ENCODE results near the gene ZSCAN10. TPM values are rescaled to one million over a fixed set of nuclear protein-coding genes. Genes with fewer than 3 reads are reported as not detected.

The ZSCAN10 gene
- total and polyA plus RNA-seq, 2 donors (not counting 1 experiment from before 2014, with no cell fraction given): 0.02 TPM; not detected in 1

DNA sequence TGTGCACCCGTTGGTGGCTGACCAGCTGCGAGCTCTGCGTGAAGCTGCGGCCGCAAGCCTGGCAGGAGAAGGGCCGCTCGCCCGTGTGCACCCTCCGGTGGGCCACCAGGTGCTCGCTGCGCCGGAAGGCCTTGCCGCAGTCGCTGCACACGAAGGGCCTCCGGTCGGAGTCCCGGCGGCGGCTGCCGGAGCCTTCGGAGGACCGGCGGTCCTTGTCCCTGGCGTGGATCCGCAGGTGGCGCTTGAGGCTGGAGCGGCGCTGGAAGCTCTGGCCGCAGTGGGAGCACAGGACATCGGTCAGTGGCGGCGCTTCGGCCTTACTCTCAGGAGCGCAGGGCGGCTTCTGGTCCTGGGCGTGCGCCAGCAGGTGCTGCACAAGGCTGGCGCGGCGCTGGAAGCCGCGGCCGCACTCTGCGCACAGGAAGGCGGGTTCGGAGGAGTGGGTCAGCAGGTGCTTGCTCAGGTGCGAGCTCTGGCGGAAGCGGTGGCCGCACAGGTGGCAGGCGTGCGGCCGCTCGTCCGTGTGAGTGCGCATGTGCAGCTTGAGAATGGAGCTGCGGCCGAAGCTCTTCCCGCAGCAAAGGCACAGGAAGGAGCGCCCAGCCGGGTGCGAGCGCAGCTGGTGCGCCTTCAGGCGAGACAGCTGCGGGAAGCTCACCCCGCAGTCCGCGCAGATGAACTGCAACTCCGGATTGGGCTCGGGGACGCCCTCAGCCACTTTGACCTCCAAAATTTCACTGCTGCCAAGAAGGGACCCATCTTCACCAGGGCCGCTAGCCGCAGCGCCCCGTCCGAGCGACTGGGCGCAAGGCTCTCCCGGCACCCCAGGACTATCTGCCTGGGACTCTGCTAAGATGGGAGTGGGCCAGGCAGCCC is 9.1 kb downstream of the ZSCAN10 start:
- H3K4me1 ChIP-seq (ENCODE audit: control insufficient read depth, extremely low read depth, insufficient read depth, low read length): no peaks in the 10 kb centered on the region
- H3K27ac ChIP-seq (ENCODE audit: insufficient read depth, low read length): no peak overlapping the region
- no peak for DNase-seq (ENCODE audit: low read depth in 2 of 2)
- H3K4me2 ChIP-seq (ENCODE audit: extremely low read depth, insufficient read depth, low read length): no peak overlapping the region
- TF ChIP-seq, protein P1, sequence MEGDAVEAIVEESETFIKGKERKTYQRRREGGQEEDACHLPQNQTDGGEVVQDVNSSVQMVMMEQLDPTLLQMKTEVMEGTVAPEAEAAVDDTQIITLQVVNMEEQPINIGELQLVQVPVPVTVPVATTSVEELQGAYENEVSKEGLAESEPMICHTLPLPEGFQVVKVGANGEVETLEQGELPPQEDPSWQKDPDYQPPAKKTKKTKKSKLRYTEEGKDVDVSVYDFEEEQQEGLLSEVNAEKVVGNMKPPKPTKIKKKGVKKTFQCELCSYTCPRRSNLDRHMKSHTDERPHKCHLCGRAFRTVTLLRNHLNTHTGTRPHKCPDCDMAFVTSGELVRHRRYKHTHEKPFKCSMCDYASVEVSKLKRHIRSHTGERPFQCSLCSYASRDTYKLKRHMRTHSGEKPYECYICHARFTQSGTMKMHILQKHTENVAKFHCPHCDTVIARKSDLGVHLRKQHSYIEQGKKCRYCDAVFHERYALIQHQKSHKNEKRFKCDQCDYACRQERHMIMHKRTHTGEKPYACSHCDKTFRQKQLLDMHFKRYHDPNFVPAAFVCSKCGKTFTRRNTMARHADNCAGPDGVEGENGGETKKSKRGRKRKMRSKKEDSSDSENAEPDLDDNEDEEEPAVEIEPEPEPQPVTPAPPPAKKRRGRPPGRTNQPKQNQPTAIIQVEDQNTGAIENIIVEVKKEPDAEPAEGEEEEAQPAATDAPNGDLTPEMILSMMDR (conservative IDR thresholded peaks at IDR 0.05 in 1 of 2, IDR thresholded peaks at IDR 0.05 in 1 of 2; ENCODE audit: low read depth in 1 of 2, low read length in 2 of 2): no peak
- no peak for TF ChIP-seq EZH2 (IDR thresholded peaks at IDR 0.05; ENCODE audit: low read length, missing control alignments)
- H3K36me3 ChIP-seq (ENCODE audit: control insufficient read depth, insufficient read depth, low read length): no peaks in the 10 kb centered on the region
- H3K9ac ChIP-seq (ENCODE audit: insufficient read depth, low read length): no peak overlapping the region
- no peak overlapping the region for H3K4me3 ChIP-seq (replicated peaks in 1 of 4; ENCODE audit: control extremely low read depth in 1 of 4, insufficient read depth in 1 of 4, low read depth in 3 of 4, low read length in 4 of 4)
- no peak overlapping the region for H2AFZ ChIP-seq (ENCODE audit: low read length)
- H3K9me3 ChIP-seq (ENCODE audit: control insufficient read depth, insufficient read depth, low read depth, low read length): no peaks in the 10 kb centered on the region
- no peaks in the 10 kb centered on the region for H3K79me2 ChIP-seq (ENCODE audit: control insufficient read depth, insufficient read depth, low read length)
- no peaks in the 10 kb centered on the region for H4K20me1 ChIP-seq (ENCODE audit: control insufficient read depth, extremely low read depth, insufficient read depth, low read length)
- peaks cover 8% of the 10 kb centered on the region for H3K27me3 ChIP-seq (ENCODE audit: control insufficient read depth, insufficient read depth, low read length)

DNA sequence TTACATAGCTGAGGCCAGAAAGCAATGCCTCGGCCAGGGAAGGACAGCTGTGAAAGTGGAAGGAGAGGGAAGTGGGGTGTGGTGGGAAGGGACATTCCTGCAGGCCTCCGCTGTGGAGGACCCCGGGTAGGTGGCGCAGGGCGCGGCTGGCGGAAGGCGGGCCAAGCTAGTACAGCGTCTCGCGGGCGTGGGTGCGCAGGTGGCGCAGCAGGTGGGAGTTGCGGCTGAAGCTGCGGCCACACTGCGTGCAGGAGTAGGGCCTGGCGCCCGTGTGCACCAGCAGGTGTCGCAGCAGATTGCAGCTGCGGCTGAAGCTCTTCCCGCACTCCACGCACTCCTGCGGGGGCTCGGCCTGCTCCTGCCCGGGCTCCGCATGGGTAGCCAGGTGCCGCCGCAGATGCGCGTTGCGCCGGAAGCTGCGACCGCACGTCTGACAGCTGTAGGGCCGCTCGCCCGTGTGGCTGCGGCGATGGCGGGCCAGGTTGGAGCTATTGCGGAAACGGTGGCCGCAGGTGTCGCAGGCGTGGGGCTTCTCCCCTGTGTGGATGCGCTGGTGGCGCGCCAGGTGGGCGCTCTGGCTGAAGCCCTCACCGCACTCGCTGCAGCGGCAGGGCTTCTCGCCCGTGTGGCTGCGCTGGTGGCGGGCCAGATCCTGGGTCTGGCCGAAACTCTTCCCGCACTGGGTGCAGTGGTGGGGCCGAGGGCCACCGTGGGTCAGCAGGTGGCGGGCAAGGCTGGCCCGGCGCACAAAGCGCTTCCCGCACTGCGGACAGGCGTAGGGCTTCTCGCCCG is 10.0 kb downstream of the ZSCAN10 start:
- Histone ChIP-seq H2AFZ (ENCODE audit: low read length) (no peak overlapping the region), H3K79me2 (ENCODE audit: control insufficient read depth, insufficient read depth, low read length) (no peaks in the 10 kb centered on the region), H3K9ac (ENCODE audit: insufficient read depth, low read length) (no peak overlapping the region), H3K27ac (ENCODE audit: insufficient read depth, low read length) (no peak overlapping the region), H3K27me3 (ENCODE audit: control insufficient read depth, insufficient read depth, low read length) (peaks cover 8% of the 10 kb centered on the region), H4K20me1 (ENCODE audit: control insufficient read depth, extremely low read depth, insufficient read depth, low read length) (no peaks in the 10 kb centered on the region), H3K4me3 (replicated peaks in 1 of 4; ENCODE audit: control extremely low read depth in 1 of 4, insufficient read depth in 1 of 4, low read depth in 3 of 4, low read length in 4 of 4) (no peak overlapping the region), H3K4me2 (ENCODE audit: extremely low read depth, insufficient read depth, low read length) (no peak overlapping the region), H3K4me1 (ENCODE audit: control insufficient read depth, extremely low read depth, insufficient read depth, low read length) (no peaks in the 10 kb centered on the region), H3K9me3 (ENCODE audit: control insufficient read depth, insufficient read depth, low read depth, low read length) (no peaks in the 10 kb centered on the region), H3K36me3 (ENCODE audit: control insufficient read depth, insufficient read depth, low read length) (no peaks in the 10 kb centered on the region)
- no peak for DNase-seq (ENCODE audit: low read depth in 2 of 2)
- TF ChIP-seq, protein P1 (conservative IDR thresholded peaks at IDR 0.05 in 1 of 2, IDR thresholded peaks at IDR 0.05 in 1 of 2; ENCODE audit: low read depth in 1 of 2, low read length in 2 of 2): no peak
- no peak for TF ChIP-seq EZH2 (IDR thresholded peaks at IDR 0.05; ENCODE audit: low read length, missing control alignments)

DNA sequence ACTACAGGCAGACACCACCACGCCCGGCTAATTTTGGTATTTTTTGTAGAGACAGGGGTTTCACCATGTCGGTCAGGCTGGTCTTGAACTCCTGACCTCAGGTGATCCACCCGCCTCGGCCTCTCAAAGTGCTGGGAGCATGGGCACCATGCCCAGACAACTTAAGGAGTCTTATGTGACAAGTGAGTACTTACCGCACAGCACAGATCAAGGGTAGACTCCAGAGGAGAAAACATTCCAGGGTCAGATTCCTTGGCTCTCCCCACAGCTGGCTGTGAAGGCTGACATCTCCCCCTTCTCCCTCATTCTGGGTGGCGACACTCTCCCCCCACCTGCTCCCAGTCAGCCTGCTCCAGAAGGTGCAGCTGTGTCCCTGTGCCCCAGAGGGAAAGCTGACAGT is 10.6 kb downstream of the ZSCAN10 start:
- H3K4me2 ChIP-seq (ENCODE audit: extremely low read depth, insufficient read depth, low read length): no peak overlapping the region
- no peaks in the 10 kb centered on the region for H3K36me3 ChIP-seq (ENCODE audit: control insufficient read depth, insufficient read depth, low read length)
- no peaks in the 10 kb centered on the region for H3K9me3 ChIP-seq (ENCODE audit: control insufficient read depth, insufficient read depth, low read depth, low read length)
- no peaks in the 10 kb centered on the region for H3K79me2 ChIP-seq (ENCODE audit: control insufficient read depth, insufficient read depth, low read length)
- H3K27me3 ChIP-seq (ENCODE audit: control insufficient read depth, insufficient read depth, low read length): peaks cover 8% of the 10 kb centered on the region
- DNase-seq (ENCODE audit: low read depth in 2 of 2): no peak
- no peak for TF ChIP-seq EZH2 (IDR thresholded peaks at IDR 0.05; ENCODE audit: low read length, missing control alignments)
- TF ChIP-seq, protein P1 (conservative IDR thresholded peaks at IDR 0.05 in 1 of 2, IDR thresholded peaks at IDR 0.05 in 1 of 2; ENCODE audit: low read depth in 1 of 2, low read length in 2 of 2): no peak
- H2AFZ ChIP-seq (ENCODE audit: low read length): no peak overlapping the region
- no peaks in the 10 kb centered on the region for H4K20me1 ChIP-seq (ENCODE audit: control insufficient read depth, extremely low read depth, insufficient read depth, low read length)
- no peak overlapping the region for H3K4me3 ChIP-seq (replicated peaks in 1 of 4; ENCODE audit: control extremely low read depth in 1 of 4, insufficient read depth in 1 of 4, low read depth in 3 of 4, low read length in 4 of 4)
- no peak overlapping the region for H3K27ac ChIP-seq (ENCODE audit: insufficient read depth, low read length)
- no peaks in the 10 kb centered on the region for H3K4me1 ChIP-seq (ENCODE audit: control insufficient read depth, extremely low read depth, insufficient read depth, low read length)
- no peak overlapping the region for H3K9ac ChIP-seq (ENCODE audit: insufficient read depth, low read length)
